HG03045 (cell line): ENCODE data around the gene EDEM3.
A peak's percentile ranks its signal among the peaks of the same experiment; 100 is the strongest.

Source experiments
- ATAC-seq: cut with Tn5 transposase; IDR thresholded peaks from one replicate; pipeline ENCODE4 v1.9.1; 2021; ENCODE audit warnings: mild to moderate bottlenecking, moderate library complexity; ENCODE audit not compliant: unreplicated experiment

EDEM3 gene

GRCh38 chr1:184743062-184743756 lies 11.4 kb downstream of the EDEM3 start:
- ATAC-seq: peak; percentile 67

GRCh38 chr1:184740344-184740743 lies 14.3 kb downstream of the EDEM3 start:
- ATAC-seq: no peak

DNA sequence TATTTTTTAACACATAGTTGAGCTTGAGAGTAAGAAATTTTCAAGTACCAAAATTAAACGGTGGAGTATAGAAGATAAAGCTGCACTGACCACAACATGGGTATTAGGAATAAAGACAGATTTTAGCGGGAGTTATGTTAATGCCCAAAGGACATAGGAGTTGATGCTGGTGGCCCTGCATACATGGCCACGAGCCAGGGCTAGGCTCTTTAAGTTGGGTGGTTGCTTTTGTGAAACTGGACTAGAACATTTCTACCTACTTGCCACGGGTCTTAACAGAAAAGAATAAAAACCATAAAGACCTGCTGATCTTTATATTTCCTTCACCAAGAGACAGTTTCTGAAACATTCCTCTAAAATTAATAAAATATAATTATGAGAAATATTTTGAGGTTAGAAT lies 14.9 kb downstream of the EDEM3 start:
- no peak for ATAC-seq

DNA sequence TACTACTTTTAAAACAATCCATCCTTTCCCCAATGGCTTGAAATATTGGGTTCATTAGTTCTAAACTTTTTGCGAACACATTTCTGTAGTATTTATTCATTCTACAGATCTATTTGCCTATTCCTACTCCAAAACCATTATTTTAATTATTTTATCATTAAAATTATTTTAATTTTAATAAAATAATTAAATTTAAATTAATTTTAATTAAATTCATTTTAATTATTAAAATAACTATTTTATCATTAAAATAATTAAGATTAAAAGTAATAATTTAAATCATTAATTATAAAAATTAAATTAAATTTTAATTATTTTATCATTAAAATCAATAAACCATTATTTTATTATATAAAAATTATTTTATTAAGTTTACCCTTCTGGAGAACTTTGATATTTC lies 15.6 kb downstream of the EDEM3 start:
- no peak for ATAC-seq

GRCh38 chr1:184734980-184735379 lies 19.7 kb downstream of the EDEM3 start:
- no peak for ATAC-seq

DNA sequence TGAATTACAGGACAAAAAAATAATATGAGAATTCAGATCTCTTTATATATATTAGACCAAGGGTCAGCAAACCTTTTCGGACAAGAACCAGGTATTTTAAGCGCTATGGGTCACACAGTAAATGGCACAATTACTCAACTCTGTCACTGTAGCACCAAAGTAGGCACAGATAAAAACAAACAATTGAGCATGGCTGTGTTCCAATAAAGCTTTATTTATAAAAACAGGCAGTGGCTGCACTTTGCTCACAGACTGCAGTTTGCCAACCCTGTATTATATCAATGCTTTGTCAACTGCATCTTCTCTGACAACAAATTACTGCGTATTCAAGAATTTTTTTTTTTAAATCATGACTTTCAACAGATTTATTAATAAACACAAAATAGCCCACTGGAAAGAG lies 29.8 kb downstream of the EDEM3 start:
- ATAC-seq: no peak

- ATAC-seq: no peak
These were observed 38.5 kb downstream of the EDEM3 start for GRCh38 chr1:184716158-184716557.

DNA sequence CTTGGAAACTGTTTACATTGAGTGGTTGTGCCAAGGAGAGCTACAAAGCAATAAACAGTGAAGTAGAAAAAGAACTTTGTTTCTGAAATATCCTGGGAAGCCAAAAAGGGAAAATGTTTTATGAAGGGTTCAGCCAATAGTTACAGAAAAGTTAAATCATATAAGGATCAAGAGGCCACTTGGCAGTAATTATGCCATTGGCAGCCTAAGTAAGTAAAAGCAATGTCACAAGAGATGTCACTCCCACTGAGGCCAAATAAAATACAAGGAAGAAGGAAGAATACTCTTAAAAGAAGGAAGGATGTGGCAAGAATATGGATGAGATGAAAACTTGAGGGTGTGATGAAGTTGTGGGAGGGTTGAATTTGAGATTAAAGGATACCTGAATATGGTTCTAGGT lies 45.2 kb downstream of the EDEM3 start:
- ATAC-seq: no peak

- no peak for ATAC-seq
These were observed 46.5 kb downstream of the EDEM3 start for GRCh38 chr1:184708084-184708676.

GRCh38 chr1:184705271-184705670 lies 49.4 kb downstream of the EDEM3 start:
- no peak for ATAC-seq

DNA sequence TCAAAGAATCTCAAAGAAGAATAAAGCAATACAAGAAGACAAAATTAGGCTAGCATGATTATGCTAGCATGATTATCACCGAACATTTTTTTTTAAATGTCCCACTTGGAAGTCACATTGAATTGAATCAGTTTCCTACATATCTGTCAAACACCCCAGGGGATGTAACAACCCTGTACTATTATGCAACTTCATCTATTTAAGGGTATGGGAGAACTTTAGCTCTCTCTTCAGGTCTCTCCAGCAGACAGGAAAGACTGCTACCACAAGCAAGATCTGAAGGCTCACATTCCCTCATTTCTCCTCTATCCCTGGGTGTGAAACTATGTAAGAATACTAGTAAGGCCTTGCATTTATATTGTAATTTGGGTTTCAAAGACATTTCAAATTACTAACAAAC lies 52.8 kb downstream of the EDEM3 start:
- no peak for ATAC-seq

DNA sequence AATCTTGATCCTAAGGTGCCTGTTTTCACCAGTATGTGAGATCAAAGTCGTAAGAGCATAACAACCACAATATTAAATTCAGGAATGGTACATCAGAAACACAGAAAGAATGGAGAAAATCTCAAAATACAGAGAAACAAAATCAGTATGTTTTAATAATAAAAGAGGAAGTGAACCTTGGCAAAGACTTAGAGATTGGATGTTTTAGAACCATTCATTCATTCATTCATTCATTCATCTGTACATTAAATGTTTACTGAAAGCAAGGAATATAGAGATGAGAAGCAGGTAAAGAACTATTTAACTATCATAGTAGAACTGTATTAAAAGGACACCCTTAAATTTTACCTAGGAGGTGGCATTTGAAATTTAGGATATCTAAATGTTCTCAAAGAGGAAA lies 55.7 kb downstream of the EDEM3 start:
- no peak for ATAC-seq

DNA sequence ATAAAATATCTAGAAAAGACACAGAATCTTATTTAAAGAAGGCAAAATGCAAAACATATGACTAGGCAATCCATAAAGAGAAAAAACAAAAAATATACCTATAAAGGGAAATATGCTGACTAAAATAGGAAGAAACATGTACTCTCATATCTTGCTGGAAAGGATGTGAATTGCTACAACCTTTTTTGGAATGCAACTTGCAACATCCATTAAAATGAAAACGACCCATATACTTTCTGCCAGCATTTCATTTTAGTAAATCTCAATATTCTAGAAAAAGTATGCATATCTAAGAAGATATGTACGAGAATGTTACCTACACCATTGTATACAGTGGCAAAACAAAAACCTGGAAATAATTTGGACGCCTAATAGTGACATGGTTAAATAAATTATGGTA lies 56.6 kb downstream of the EDEM3 start:
- ATAC-seq: no peak

DNA sequence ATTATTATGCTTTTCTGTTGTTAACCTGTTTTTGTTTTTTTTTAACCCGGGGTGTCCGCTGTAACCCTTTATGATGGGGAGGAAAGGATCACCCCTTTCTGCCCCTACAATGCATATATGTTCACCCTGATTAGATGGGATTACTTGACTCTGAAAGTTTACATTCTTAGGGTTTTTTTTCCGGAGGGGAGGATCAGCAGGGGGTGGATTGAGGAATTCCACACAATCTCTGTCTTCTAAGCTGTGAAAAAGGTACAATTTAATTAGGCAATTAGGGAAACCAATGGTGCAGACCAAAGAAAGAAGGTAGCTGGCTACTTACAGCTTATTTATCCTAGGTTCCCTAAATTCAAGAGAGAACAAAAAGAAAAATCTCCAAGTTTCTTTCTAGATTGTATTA lies 58.3 kb downstream of the EDEM3 start:
- no peak for ATAC-seq

DNA sequence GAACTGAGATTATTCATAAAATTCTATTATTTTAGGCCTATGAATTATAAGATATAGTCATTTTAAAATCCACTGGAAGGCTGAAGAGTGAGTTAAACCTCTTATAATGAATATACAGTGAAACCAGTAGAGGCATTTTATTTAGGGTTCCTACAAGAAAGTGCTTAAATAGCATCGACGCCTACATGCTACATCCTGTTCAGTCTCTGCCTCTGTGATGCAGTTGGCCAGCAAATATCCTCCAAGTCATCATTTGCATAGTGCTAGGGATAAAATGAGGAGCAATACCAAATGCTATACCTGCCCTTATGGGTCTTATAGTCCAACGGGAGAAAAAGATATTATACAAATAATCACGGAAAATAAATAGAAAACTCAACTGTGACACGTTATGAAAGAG lies 59.6 kb downstream of the EDEM3 start:
- ATAC-seq: no peak

DNA sequence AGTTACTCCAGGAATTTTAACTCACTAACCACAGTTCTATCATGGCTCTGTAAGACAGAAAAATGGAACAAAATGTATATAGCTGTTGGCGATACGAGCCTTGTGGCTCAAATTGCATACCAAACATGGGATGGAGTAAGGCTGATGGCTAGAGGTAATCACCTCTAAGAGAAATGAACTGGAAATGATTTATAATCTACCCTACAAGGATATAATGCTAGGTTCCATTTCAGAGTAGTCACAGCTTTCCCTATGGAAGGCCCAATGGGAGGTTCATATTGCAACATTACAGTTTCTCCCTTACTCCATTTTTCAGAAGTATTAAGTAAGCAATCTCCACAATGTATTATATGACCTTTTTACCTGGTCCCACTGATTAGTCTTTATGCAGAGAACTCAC lies 61.6 kb downstream of the EDEM3 start:
- ATAC-seq: no peak

DNA sequence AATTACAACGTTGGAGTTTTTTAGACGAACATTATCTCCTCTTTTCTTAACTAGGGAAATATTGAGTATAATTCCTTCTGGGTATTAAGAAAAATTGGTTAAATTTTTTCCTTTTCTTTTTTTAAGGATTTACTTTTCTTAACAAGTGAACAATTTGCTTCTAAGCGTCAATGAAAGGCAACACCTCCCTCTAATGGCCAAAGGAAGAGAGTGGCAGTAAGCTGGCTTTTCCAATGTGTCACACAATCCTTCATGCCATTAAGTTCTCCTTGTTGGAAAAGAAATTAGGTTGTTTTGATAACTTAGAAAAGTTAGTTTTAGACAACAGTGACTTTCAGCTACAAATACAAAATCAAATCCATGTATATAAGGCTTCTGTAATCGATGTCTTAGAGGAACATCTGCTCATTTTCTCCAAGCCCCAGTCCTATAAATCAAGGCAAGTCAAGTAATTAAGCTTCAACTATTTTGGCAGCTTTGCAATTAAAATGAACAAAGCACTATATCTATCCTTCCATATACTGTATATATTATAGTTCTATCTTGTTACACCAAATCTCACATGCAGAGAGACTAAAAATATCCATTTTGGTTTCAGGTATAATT lies 62.8 kb downstream of the EDEM3 start:
- ATAC-seq: no peak

- ATAC-seq: no peak
These were observed 68.1 kb downstream of the EDEM3 start for GRCh38 chr1:184686540-184686939.

- ATAC-seq: no peak
These were observed 69.5 kb downstream of the EDEM3 start for GRCh38 chr1:184685116-184685515.

- ATAC-seq: no peak
These were observed 70.2 kb downstream of the EDEM3 start for GRCh38 chr1:184684285-184685074.

DNA sequence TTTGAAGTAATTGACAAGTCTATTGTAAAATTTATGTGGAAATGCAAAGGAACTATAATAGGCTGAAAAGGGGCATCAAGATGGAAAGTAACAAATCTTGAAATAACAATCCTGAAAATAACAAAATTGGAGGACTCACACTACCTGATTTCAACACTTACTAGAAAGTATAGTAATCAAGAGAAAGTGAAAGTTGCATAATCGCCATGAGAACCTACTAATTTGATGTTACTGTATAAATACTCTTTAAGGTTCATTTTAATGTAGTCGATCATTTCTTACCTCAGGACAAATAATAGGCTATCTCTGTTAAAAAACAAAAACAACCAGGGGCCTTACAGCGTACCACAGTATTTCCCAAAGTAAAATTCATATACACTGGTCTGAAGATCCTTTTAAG lies 71.7 kb downstream of the EDEM3 start:
- no peak for ATAC-seq
